IMR-90 (cell line): Measurements from ENCODE around the gene ID1. TPM values are rescaled to one million over a fixed set of nuclear protein-coding genes. Genes with fewer than 3 reads are reported as not detected.

Experiments
- MXI1 ChIP-seq: IDR thresholded peaks from 2 replicates; pipeline ENCODE4 v1.6.1; 2012; ENCODE audit warnings: low read depth, mild to moderate bottlenecking, low read length, moderate library complexity, borderline replicate concordance
- NFE2L2 ChIP-seq: fragments of 150-350 bp; IDR thresholded peaks from 2 replicates; pipeline ENCODE4 v1.6.1; 2016; ENCODE audit warnings: low read depth, mild to moderate bottlenecking, low read length
- SMC3 ChIP-seq: fragments of 150-350 bp; IDR thresholded peaks from 2 replicates; pipeline ENCODE4 v1.6.1; 2016; ENCODE audit warnings: low read depth, mild to moderate bottlenecking, antibody characterized with exemption, low read length, moderate library complexity
- polyA plus RNA-seq, 3 experiments: library from polyadenylated mRNA; depleted of rRNA; stranded (reverse); fragments of >200 nt; gene quantifications; 2 replicates each; pipeline ENCODE4 v1.2.3, GENCODE V29; 2012; ENCODE audit warnings: low replicate concordance in 1 of 3
- total RNA-seq: library from RNA; depleted of rRNA; stranded (reverse); fragments of >200 nt; gene quantifications from 2 replicates; pipeline ENCODE4 v1.2.3, GENCODE V29; 2012

Gene ID1
- total and polyA plus RNA-seq, 2 of the 4 experiments (the other 2 are of a cell fraction): 148 to 174 TPM

DNA sequence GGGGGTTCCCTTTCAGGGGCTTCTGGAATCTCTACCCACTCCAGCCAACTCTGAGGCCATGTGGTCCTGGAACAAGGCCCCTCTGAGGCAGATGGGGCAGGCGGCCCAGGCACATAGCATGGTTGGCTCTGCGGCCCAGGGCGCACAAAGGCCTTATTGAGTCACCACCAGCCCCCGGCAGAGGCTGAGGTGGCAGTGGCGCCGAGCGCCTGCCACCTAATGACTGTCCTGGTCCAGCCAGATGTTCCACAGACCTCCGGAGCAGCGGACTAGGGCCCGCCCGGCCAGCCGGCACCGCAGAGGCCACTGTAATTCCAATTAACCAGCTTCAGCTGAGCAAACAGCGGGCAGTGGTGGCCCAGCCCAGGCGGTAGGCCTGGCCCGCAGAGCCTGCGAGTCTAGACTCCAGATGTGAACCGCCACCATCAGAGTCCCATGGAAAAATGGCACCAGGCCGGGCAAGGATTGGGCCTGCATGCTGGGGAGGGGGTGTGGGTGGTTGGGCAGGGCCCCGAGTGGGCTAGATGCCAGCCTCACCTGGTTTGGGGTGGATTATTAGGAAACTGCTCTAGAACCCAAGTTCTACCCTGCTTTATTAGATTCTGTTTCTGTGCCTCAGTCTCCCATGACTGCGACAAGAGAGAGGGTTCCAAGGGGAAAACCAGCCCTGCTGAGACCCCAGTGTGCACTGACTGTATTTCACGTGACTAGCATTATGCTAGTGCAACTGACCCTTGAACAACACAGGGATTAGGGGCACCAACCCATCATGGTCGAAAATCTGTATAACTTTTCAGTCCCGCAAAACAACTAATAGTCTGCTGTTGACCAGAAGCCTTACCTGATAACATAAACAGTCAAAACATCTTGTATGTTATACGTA lies 34.1 kb upstream of the ID1 start (continued):
- no peak for TF ChIP-seq SMC3
- TF ChIP-seq MXI1: no peak
- TF ChIP-seq NFE2L2: no peak
